Measurements from ENCODE around the gene NT5M.

NT5M gene

GRCh38 chr17:17354560-17355349 is 51.6 kb downstream of the NT5M start:
- TF ChIP-seq ZFX (IDR thresholded peaks at IDR 0.05) (no peak), CTCF (conservative IDR thresholded peaks at IDR 0.05) (peak; percentile 85)

GRCh38 chr17:17355426-17355825 is 52.3 kb downstream of the NT5M start:
- no peak overlapping the region for H3K27ac ChIP-seq
- no peak for TF ChIP-seq CTCF (conservative IDR thresholded peaks at IDR 0.05)
- TF ChIP-seq ZFX (IDR thresholded peaks at IDR 0.05): no peak

More at GRCh38 chr17:17354560-17355349, 51.6 kb downstream of the NT5M start:
- H3K27ac ChIP-seq: no peak overlapping the region

- H3K27ac ChIP-seq: no peak overlapping the region
- no peak for TF ChIP-seq ZFX (IDR thresholded peaks at IDR 0.05)
- peak; percentile 100 for TF ChIP-seq CTCF (conservative IDR thresholded peaks at IDR 0.05)
Observed at GRCh38 chr17:17356149-17356930, 53.2 kb downstream of the NT5M start.

GRCh38 chr17:17356931-17357270 is 53.7 kb downstream of the NT5M start:
- TF ChIP-seq ZFX (IDR thresholded peaks at IDR 0.05): no peak
- no peak for TF ChIP-seq CTCF (conservative IDR thresholded peaks at IDR 0.05)
- no peak overlapping the region for H3K27ac ChIP-seq

- TF ChIP-seq CTCF (conservative IDR thresholded peaks at IDR 0.05): no peak
- no peak for TF ChIP-seq ZFX (IDR thresholded peaks at IDR 0.05)
- no peak overlapping the region for H3K27ac ChIP-seq
Observed at GRCh38 chr17:17358060-17358751, 55.0 kb downstream of the NT5M start.

GRCh38 chr17:17358866-17359265 is 55.7 kb downstream of the NT5M start:
- no peak for TF ChIP-seq CTCF (conservative IDR thresholded peaks at IDR 0.05)
- TF ChIP-seq ZFX (IDR thresholded peaks at IDR 0.05): no peak
- H3K27ac ChIP-seq: no peak overlapping the region

GRCh38 chr17:17359271-17359670 is 56.1 kb downstream of the NT5M start:
- no peak for TF ChIP-seq ZFX (IDR thresholded peaks at IDR 0.05)
- TF ChIP-seq CTCF (conservative IDR thresholded peaks at IDR 0.05): no peak

More at GRCh38 chr17:17359271-17359670, 56.1 kb downstream of the NT5M start:
- H3K27ac ChIP-seq: no peak overlapping the region
